Measurements from ENCODE around the gene RFPL1.
"Not testable (repeated sequence)": the region's sequence is repeated elsewhere in the genome, so short reads cannot be mapped to it uniquely, and the experiment has no call there.

Gene RFPL1

GRCh38 chr22:29438283-29438682, at the start of gene RFPL1:
Gene RFPL1, plus strand, starts transcription at chr22:29438583.
- DNase-seq: not testable (repeated sequence)

GRCh38 chr22:29388759-29389090, 49.7 kb upstream of the RFPL1 start:
- DNase-seq: no peak

GRCh38 chr22:29390270-29390669, 48.1 kb upstream of the RFPL1 start:
- no peak for DNase-seq

DNA sequence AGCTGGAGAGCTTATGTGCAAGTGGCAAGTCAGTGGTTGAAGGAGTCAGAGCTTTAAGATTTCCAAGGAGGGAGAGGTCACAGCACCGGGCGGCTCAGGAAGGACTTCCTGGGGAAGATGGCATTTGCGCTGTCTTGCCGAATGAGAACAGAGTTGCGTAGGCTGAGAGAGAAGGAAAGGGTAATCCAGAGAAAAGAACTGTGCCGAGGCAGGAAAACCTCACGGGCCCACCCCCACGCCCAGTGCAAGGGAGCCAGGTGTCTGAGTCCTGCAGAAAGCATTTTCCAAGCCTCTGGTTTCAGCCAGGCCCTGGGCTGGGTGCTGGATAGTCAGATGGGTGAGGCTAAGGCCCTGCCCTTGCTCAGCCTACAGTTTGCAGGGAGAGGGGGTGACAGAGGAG, 46.8 kb upstream of the RFPL1 start:
- DNase-seq: no peak

GRCh38 chr22:29393019-29393608, 45.3 kb upstream of the RFPL1 start:
- DNase-seq: no peak

GRCh38 chr22:29394931-29395581, 43.3 kb upstream of the RFPL1 start:
- peak; percentile 72 for DNase-seq

DNA sequence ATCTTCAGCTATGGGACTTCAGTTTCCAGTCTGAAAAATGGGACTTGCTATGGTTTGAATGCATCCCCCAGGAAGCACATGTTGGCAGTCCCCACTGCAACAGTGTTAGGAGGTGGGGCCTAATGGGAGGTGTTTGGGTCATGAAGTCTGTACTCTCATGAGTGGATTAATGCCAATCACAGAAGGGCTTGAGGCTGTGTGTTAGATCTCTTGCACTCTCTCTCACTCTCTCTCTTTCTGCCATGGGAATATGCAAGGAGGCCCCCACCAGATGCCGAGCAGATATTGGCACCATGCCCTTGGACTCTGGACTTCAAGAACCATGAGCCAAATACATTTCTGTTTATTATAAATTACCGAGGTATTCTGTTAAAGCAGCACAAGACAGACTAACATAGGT, 42.3 kb upstream of the RFPL1 start:
- DNase-seq: no peak

DNA sequence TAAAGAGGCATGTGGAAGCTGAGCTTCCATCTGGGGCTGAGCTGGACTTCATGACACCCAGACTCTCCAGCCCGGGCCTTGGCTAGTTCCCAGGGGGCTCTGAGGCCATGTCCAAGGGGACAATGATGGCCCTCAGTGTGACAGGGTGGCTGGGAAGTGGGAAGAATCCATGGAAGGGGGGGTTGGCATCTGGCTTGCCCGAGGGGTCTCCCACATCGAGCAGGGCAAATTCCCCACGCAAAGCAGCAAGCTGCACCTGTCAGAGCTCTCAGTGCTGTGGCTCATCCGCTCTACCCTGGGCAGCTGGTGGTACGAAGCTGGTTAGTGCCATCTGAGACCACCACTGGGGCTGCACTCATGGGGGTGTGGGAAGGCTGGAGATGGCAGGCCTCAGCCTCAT, 40.6 kb upstream of the RFPL1 start:
- no peak for DNase-seq

- DNase-seq: no peak
Measured at GRCh38 chr22:29400576-29400975, 37.8 kb upstream of the RFPL1 start.

- not testable (repeated sequence) for DNase-seq
Measured at GRCh38 chr22:29401538-29401937, 36.8 kb upstream of the RFPL1 start.

- DNase-seq: no peak
Measured at GRCh38 chr22:29408940-29409339, 29.4 kb upstream of the RFPL1 start.

- DNase-seq: not testable (repeated sequence)
Measured at GRCh38 chr22:29411569-29412211, 26.7 kb upstream of the RFPL1 start.

DNA sequence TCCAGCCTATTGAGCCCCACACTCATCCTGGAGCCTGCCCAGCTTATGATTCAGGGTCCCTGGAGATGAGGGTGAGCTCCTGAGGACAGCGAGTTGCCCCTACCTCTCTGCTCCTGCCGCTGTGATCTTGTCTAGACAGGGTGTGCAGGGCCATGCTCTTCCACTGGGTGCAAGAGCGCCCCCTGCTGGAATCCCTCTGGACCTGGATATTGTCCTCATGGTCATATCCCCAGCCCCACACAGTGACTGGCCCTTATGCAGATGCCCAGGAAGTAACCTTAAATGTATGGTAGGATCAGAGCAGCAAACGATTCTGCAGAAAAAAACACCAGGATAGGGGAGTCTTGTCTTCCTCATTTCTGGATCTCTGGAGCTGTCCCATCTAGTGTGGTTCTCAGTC, 25.6 kb upstream of the RFPL1 start:
- not testable (repeated sequence) for DNase-seq

DNA sequence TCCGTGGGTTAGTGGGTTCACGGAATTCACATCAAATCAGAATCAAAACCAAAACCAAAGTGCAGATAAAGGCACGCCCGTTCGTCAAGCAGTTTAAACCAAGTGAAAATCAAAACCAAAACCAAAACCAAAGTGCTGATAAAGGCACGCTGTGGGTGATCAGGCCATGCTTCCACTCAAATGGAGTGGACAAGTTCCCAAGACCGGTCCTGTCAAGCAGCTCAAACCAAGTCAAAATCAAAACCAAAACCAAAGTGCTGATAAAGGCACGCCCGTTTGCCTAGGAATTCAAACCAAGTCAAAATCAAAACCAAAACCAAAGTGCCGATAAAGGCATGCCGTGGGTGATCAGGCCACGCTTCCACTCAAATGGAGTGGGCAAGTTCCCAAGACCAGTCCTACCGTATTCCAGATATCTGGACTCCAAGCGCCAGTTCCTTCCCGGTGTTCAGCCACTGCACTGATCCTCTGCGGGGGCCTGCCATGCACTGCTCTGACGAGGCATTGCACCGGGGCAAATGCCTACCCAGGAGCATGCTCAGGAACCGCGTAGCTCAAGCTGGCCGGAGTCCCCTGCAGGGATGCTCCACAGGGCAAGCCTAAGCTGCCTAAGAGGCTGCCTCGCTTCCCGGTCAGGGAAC, 23.3 kb upstream of the RFPL1 start:
- DNase-seq: not testable (repeated sequence)

GRCh38 chr22:29418704-29419103, 19.7 kb upstream of the RFPL1 start:
- not testable (repeated sequence) for DNase-seq

DNA sequence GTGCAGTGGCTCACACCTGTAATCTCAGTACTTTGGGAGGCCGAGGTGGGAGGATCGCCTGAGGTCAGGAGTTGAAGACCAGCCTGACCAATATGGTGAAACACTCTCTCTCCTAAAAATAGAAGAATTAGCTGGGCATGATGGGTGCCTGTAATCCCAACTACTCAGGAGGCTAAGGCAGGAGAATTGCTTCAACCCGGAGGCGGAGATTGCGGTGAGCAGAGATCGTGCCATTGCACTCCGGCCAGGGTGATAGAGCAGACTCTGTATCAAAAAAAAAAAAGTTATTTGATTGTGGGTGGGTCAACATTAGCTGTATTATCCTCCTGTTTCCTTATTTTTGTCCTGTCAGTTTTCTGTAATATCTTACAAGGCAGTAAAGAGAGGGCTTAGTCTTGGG, 11.9 kb upstream of the RFPL1 start:
- DNase-seq: no peak

DNA sequence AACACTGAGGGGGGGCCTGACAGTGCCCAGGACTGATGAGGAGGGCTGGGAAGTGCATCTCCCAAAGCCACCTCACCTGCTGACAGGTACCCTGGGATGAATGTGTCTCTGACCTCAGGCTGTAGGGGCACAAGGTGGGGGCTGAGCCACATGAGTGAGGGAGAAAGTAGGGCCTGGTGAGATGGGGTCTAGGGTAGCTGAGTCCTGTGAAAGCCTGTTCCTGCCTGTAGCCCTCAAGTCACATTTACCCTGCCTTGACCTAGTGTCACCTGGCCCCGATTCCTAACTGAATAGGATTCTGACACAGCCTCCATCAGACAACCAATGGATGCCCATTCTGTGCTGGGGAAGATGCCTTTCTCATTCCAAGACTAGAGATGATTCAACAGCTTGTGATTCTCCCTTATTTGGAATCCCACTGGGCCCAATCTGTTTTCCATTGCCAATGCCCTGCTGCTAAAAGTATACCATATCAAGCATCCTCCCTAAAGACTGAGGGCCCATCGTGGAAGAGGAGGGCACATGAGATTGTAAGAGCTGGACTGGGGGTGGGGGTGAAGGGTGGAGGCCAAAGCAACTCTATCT, 11.1 kb upstream of the RFPL1 start:
- peak; percentile 21 for DNase-seq

DNA sequence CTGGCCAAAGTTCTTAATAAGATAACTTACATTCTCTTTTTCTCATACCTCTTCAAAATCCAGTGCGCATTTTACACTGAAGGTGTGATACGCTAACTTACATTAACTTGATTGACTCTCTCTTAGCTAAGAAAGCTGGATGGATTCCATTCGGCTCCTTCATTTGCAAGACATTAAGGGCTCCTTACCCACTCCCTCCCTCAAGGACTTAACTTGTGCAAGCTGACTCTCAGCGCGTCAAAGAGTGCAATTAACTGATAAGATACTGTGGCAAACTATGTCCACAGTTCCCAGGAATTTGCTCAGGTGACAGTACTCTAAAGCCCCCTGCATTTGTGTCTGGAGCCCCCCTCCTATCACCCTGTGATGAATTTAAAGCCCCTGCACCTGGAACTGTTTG, 6.4 kb upstream of the RFPL1 start:
- DNase-seq: no peak

DNA sequence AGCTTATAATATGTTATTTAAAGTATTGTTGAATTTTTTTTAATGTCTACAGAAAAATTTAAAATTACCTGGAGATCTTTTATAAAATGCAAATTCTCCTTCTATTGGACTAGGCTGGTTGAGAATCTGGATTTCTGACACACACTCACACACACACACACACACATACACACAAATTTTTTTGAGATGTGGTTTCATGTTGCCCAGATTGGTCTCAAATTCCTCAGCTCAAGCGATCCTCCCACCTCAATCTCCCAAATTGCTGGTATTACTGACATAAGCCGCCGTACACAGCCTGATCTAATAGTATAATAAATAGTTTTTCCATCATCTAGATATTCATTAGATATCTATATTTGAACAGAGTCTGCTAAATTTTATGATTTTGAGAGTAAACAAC, 4.5 kb upstream of the RFPL1 start:
- no peak for DNase-seq

GRCh38 chr22:29434288-29434687, 4.1 kb upstream of the RFPL1 start:
- DNase-seq: no peak

DNA sequence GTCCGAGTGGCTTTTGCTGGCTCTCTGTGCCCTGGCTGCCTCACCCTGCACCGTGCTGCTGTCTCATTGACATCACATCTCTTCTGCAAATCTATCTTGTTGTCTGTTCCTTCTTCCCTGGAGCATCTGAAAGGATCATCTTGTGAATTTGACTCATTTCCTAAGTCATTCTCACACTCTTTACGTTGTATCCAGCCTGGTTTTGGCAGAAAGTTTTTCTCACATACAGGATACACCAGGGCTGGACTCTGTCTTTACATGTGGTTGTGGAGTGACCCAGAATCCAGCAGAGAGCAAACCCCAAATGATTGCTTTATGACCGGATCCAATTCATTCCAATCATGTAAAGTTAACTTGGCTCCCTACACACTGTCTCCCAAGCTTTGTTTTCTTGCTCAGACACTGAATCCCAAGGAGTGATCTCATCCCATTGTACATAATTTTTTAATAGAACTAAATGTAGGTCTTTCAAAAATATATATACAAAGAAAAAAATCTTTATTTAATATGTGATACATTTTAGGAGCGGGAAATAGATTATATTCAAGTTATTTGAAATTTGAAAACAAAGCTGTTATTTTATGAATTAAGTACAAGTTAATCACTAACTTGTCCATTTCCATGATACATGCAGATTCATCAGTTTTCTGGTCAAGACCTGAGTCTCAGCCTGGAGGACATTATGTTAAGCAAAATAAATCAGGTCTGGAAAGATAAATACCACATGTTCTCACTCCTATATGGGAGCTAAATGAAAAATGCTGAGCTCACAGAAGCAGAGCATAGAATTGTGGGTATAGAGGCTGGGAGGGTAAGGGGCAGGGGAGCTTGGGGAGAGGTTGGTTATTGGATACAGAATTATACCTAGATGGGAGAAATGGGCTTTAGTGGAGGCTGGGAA, 2.9 kb upstream of the RFPL1 start:
- DNase-seq: peak; percentile 27

- DNase-seq: peak; percentile 12
Measured at GRCh38 chr22:29442976-29443375, 4.6 kb downstream of the RFPL1 start.

DNA sequence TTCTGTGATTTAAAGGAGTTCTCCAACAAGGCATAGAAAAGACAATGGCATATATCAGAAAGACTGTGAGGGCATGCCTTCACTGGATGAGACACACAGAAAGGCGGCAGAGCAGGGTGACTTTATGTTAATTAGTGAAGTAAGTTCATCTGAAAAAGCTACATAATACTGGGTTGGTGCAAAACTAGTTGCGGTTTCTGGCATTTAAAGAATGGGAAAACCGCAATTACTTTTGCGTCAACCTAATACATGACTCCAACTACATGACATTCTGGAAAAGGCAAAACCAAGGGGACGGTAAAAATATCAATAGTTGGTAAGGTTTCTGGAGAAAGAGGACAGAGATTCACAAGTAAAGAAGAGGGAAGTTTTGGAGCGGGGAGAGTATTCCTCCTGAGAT, 5.1 kb downstream of the RFPL1 start:
- no peak for DNase-seq

All from fibroblast of upper back skin (primary cell).